Activated CD4-positive, alpha-beta T cell treated with anti-CD3 and anti-CD28 coated beads, Interleukin-2, amount 50 U/mL, for 48 hours (primary cell): ENCODE results near the gene RARB.

Source experiments
- DNase-seq, 2 experiments: peaks; one replicate each; pipeline ENCODE4 v3.0.0-alpha.2; 2020

RARB gene

DNA sequence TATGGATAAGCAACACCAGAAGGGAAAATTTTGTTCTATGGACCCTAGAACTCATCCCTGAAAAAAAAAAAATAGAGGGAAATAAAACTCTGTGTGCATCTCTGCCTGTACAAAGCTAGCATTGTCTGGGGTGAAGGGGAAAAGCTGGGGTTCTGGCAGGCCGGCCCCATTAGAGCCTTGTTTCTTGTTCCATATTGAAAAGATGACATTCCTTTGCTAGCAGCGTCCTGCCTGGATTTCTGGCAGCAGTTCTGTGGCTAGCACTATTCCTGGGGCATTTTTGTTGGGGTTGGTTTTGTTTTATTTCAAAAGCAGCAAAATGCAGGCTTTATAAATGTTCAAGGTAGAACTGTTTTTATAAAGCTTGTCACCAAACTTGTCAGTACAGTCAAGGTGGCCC, 45.2 kb downstream of the RARB start:
- no peak for DNase-seq

GRCh38 chr3:25474052-25474451, 46.0 kb downstream of the RARB start:
- no peak for DNase-seq

- DNase-seq, result no peak
Observed at GRCh38 chr3:25476639-25477038, 48.6 kb downstream of the RARB start.

DNA sequence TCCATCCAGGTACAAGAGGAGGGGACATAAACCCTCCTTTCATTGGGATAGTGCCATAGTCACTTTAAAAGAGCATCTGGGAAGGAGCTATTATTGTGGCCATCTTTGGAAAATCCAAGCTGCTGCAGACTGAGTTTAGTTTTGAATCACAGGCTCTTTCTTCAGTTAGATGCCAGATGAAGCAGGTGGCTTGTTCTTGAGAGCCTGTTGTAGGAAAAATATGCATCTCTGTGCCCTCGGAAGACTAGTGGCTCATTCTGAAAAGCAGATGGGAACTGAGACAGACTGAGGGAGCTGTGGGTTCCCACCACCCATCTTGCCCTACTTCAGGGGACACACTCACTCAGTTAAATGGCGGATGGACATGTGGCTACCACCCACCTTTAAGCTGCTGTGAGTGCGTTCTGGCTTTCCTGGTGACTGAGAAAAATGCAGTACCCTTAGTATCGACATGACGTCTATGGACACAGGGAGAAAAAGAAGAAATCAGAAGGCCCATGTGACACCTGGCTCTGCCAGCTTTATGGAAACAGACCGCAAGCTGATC, 50.2 kb downstream of the RARB start:
- no peak for DNase-seq

- no peak for DNase-seq
Observed at GRCh38 chr3:25478964-25479726, 51.1 kb downstream of the RARB start.

GRCh38 chr3:25479727-25480010, 51.6 kb downstream of the RARB start:
- no peak for DNase-seq

GRCh38 chr3:25480811-25481210, 52.7 kb downstream of the RARB start:
- DNase-seq, result no peak

DNA sequence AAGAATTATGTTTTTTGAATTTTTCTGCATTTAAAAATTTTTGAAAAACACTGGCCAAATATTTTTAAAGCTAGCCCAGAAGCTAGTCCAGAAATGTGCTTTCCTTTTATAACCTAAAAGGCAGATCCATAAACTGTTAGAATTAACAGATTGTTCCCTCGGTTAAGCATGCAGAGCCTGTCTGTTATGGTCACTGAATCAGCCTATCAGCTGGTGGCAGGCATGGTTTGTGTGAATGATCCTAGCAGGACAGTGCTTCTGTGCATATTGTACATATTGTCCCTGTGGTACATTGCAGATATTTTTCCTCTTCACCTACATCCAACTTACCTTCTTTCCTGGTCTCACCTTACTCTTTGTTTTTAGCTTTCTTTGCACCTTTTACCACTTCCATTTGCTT, 53.3 kb downstream of the RARB start:
- DNase-seq, result no peak

DNA sequence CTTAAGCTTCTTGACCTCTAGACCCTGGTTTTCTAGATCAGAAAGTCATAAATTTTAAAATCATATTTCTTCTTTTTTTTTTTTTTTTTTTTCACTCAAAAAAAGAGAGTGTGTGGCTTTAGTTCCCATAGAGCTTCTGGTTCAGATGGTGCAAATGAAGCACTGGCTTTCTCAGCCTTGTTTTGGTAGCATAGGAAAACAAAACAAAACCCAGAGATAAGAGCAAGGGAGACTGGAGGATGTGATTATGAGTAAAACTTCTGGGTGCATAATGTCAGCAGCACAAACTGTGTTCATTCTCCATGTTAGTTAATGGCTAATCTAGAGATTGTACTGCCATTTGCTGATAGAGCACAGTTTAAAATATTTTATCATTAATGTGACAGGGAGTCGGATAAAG, 55.4 kb downstream of the RARB start:
- no peak for DNase-seq

GRCh38 chr3:25485673-25486072, 57.6 kb downstream of the RARB start:
- no peak for DNase-seq

- DNase-seq, result no peak
Observed at GRCh38 chr3:25486932-25487331, 58.9 kb downstream of the RARB start.

DNA sequence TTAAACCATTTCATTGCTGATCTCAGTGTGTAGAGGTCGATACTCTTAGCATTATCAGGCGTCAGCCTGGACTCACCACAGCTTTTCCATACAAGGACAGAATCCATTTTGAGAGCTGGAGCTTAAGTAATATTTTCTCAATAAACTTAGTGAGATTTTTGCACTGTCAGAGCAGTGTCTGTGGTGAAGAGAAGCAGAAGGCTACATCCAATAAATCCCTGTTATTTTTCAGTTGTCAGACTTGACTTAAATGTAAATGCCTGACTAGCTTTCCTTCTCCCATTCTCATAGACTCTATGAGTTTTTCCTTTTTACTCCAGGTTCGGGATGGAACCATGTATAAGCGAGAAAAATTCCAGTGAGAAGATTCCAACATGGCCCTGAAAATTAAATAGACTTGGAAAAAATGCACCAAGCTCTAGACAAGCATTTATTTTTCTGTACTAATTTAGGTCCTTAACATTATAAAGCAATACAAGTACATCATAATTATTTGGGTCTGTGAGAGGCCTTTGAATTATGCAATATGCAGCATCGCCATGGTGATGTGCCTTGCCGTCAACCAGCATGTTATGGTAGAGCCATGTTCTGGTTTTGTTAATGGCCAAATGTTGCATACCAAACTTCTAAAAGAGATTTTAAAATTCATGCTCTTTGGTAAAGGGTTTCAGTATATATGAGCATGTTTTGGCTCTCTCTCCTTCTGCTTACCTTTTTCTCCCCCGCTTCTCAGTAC, 62.0 kb downstream of the RARB start:
- no peak for DNase-seq

- DNase-seq, result no peak
Observed at GRCh38 chr3:25493246-25493645, 65.2 kb downstream of the RARB start.

DNA sequence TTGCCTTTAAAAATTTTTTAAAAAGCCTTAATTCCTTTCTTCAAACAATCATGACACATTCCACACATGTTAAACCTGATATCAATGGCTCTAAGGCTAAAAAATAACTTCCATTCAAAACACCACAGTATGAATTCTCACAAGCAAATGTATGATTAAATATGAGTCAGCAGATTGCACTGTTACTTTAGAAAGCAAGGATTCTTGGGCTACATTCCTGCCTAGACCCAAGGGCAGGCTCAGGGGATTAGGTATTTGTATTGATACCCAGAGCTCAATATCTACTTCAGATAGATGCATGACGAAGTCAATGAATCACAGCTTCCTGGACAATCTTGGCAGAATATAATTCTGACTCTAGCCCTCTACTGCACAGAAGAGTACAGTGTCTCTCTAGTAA, 65.7 kb downstream of the RARB start:
- no peak for DNase-seq

- DNase-seq, result no peak
Observed at GRCh38 chr3:25495304-25495703, 67.2 kb downstream of the RARB start.

DNA sequence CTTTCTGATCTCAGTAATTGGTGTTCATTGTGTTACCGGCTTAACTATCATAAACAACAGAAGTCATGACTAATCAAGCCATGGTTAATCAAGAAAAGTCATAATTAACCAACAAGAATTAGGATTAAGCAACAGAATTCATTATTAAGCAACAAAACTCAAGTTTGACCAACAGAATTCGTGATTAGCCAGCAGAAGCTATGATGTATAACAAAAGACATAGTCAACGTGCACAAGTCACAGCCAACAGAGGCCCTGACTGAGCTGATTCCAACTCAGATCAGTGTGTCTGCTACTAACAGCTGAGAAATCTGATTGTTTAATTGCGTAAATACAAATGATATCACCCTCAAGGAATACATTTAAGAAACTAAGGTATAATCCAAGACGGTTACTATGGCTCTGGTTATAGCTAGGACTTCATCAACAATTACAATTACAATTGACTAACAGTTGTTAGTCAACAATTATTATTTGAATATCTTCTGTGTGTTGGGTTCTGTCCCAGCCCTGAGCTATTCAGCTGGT, 67.7 kb downstream of the RARB start:
- DNase-seq, result no peak

- no peak for DNase-seq
Observed at GRCh38 chr3:25497096-25497495, 69.0 kb downstream of the RARB start.

GRCh38 chr3:25500706-25501210, 72.7 kb downstream of the RARB start:
- DNase-seq, result no peak

DNA sequence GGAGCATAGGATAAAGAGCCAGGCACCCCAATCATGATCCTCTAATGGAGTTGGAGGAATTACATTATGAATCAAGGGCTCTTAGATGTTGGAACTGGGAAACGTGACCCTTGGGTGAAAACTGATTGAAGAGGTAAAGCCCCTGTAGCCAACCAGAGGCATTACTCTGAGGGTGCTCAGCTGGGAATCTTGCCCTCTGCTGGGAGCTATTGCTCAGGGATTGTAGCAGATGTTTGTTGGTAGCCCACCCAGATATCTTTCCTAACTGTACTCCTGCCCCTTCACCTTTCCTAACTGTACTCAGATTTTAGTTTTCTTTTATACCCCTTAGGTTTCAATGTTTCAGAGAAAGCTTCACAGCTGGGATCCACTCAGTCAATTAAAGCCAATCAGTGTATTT, 74.2 kb downstream of the RARB start:
- DNase-seq, result no peak

DNA sequence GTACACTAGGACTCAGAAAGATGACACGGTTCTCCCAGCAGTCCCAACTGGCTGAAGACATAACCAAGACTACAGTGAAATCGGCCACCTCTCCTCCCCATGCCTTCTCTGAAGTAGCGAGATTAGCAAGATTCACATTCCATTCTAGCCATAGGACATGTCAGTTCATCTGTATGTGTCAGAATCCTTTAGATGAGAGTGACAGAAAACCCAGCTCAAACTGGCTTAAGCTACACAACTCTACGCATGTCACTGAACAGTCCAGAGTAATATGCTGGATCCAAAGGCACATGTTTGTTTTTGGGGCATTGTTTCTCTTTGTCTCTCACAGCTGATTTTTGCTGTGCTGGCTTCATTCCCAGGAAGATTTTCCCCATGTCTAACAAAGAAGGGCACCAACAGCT, 75.8 kb downstream of the RARB start:
- DNase-seq, result no peak

GRCh38 chr3:25505581-25505980, 77.5 kb downstream of the RARB start:
- DNase-seq, result no peak

DNA sequence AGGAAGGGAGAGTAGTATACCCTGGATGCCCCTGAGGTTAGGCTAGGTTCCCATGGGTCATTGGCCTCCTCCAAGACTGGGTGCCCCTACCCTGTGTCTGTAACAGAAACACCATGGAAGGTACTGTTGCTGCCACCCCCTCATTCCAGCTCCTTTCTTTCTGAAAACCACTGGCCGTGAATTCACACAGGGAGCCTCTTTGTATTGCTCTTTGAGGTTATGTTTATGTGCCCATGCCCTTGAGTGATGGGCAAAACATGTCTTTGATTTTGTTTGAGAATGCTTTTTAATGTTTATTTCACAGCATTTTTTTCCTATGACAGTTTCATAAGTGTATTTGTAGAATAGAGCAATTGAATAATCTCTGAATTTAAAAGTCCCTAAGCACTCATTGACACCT, 79.7 kb downstream of the RARB start:
- DNase-seq, result no peak

- no peak for DNase-seq
Observed at GRCh38 chr3:25508433-25508832, 80.4 kb downstream of the RARB start.

GRCh38 chr3:25508901-25509300, 80.8 kb downstream of the RARB start:
- DNase-seq, result no peak
